ENCODE results near the gene KRTAP10-1.
"Not testable (repeated sequence)": the region's sequence is repeated elsewhere in the genome, so short reads cannot be mapped to it uniquely, and the experiment has no call there.

KRTAP10-1 gene

DNA sequence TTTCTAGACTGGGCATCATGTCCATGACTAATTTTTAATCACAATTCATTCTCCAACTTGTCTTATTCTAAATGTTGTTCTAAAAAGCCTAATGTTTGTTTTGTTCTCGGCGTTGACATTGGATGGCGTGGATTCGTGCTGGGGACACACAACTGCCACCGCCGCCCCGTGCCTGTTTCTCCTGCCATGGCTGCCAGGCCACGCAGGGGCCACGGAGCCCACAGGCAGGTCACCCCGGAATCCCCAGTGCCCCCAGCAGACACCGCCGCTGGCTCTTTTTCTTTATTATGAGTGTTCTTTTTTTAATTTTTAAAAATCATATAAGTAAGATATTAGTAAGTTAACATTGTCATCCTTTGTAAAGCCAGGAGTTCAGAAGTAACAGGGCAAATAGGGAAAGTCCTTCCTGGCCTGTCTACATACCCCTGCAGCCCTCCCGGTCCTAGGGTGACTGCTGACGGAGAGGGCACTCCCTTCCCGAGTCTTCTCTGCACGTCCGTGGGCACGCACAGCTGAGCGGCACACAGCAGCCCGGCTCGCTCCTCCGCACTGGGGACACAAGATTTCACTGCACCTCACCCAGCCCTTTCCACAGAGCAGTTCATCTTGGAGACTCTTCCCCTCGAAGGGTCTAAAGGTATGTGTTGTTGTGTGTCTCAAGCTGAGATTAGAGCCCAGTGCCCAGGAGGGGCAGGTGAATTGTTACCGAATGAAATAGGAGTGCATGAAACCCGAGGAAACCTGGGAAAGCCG lies 32.1 kb downstream of the KRTAP10-1 start:
- no peak for DNase-seq (ENCODE audit: low read depth)
- TF ChIP-seq, protein P1, sequence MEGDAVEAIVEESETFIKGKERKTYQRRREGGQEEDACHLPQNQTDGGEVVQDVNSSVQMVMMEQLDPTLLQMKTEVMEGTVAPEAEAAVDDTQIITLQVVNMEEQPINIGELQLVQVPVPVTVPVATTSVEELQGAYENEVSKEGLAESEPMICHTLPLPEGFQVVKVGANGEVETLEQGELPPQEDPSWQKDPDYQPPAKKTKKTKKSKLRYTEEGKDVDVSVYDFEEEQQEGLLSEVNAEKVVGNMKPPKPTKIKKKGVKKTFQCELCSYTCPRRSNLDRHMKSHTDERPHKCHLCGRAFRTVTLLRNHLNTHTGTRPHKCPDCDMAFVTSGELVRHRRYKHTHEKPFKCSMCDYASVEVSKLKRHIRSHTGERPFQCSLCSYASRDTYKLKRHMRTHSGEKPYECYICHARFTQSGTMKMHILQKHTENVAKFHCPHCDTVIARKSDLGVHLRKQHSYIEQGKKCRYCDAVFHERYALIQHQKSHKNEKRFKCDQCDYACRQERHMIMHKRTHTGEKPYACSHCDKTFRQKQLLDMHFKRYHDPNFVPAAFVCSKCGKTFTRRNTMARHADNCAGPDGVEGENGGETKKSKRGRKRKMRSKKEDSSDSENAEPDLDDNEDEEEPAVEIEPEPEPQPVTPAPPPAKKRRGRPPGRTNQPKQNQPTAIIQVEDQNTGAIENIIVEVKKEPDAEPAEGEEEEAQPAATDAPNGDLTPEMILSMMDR (conservative IDR thresholded peaks at IDR 0.05; ENCODE audit: low read length): no peak
- no peak overlapping the region for H3K4me3 ChIP-seq (ENCODE audit: low read length)

DNA sequence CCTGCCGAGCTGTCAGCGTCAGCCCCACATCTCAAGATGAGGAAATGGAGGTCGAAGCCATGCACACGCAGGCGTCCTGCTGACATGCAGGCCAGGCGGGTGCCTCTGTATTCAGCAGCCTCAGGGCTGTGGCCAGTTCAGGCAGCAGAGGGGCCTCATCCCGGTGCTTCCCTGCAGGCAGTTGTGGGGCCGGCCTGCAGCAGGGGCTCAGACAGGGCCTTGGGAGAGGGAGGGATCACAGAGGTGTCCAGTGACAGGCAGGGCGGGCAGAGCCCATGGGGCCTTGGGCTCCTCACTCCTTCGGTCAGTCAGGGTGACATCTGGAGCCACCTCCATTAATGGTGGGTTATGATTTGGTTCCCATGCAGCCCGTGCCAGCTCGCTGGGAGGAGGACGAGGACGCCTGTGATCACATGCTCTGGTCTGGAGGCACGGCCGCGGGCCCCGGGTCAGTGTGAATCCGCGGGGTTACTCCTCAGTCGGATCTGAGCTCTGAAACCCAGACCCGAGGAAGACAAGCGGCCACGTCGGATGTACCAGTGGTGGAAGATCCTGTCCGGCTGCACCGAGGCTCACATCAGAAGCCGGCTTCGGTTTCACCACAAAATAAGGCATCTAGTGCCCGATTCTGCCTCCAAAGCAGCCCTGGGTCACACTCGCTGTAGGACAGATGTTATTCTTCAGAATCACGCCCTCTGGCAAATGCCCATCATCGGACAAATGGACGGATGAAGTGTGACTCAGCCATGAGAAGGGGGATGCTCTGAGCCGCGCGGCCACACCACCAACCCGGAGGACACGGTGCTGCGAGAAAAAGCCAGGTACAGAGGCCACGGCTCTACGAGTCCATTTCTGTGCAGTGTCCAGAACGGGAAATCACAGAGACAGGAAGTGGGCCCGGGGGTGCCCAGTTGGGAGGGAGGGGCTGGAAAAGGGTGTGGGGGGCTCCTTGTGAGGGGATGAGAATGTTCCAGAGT lies 33.4 kb downstream of the KRTAP10-1 start:
- TF ChIP-seq, protein P1 (conservative IDR thresholded peaks at IDR 0.05; ENCODE audit: low read length): no peak
- DNase-seq (ENCODE audit: low read depth): no peak
- H3K4me3 ChIP-seq (ENCODE audit: low read length): no peak overlapping the region

DNA sequence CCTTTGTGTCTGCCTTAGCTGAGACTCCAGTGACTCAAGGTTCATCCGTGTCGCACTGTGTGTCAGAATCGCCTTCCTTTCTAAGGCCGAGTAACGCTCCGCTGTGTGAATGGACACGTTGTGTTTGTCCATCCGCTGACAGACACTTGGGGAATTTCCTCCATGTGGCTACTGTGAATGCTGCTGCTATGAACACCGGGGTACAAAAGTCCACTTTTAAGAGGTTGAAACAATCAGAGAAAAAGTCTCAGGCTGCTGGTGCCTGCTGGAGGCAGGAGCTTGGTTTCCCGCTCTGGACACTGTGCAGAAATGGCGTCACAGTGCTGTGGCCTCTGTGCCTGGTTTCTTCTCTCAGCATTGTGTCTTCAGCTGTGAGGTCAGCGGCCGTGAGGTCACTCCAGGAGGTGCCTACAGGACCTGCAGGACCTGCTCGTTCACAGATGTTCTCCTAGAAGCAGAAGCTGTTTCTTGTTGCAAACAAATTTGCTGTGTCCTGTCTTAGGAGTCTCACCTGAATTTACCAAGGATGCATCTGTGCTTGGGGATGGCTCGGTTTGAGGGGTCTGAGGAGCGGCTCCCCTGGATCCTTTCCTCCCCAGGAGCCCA lies 34.2 kb downstream of the KRTAP10-1 start:
- DNase-seq (ENCODE audit: low read depth): no peak
- TF ChIP-seq, protein P1 (conservative IDR thresholded peaks at IDR 0.05; ENCODE audit: low read length): no peak

DNA sequence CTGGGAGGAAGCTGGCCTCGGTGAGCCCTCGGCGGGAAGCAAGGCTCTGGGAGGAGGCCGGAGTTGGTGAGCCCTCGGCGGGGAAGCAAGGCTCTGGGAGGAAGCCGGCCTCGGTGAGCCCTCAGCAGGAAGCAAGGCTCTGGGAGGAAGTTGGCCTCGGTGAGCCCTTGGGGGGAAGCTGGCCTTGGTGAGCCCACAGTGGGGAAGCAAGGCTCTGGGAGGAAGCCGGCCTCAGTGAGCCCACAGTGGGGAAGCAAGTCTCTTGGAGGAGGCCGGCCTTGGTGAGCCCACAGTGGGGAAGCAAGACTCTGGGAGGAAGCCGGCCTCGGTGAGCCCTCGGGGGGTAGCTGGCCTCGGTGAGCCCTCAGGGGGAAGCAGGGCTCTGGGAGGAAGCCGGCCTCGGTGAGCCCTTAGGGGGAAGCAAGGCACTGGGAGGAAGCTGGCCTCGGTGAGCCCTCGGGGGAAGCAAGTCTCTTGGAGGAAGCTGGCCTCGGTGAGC lies 36.0 kb downstream of the KRTAP10-1 start:
- TF ChIP-seq, protein P1 (conservative IDR thresholded peaks at IDR 0.05; ENCODE audit: low read length): no peak
- DNase-seq (ENCODE audit: low read depth): no peak
- no peak overlapping the region for H3K4me3 ChIP-seq (ENCODE audit: low read length)

More for the DNA sequence above, 34.2 kb downstream of the KRTAP10-1 start:
- H3K4me3 ChIP-seq (ENCODE audit: low read length): no peak overlapping the region

DNA sequence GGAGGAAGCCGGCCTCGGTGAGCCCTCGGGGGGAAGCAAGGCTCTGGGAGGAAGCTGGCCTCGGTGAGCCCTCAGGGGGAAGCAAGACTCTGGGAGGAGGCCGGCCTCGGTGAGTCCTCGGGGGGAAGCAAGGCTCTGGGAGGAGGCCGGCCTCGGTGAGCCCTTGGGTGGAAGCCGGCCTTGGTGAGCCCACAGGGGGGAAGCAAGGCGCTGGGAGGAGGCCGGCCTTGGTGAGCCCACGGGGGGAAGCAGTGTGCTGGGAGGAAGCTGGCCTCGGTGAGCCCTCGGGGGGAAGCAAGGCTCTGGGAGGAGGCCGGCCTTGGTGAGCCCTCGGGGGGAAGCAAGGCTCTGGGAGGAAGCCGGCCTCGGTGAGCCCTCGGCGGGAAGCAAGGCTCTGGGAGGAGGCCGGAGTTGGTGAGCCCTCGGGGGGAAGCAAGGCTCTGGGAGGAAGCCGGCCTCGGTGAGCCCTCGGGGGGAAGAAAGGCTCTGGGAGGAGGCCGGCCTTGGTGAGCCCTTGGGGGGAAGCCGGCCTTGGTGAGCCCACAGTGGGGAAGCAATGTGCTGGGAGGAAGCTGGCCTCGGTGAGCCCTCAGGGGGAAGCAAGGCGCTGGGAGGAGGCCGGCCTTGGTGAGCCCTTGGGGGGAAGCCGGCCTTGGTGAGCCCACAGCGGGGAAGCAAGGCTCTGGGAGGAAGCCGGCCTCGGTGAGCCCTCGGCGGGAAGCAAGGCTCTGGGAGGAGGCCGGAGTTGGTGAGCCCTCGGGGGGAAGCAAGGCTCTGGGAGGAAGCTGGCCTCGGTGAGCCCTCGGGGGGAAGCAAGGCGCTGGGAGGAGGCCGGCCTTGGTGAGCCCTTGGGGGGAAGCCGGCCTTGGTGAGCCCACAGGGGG lies 36.7 kb downstream of the KRTAP10-1 start:
- DNase-seq (ENCODE audit: low read depth); H3K4me3 ChIP-seq (ENCODE audit: low read length): not testable (repeated sequence)

DNA sequence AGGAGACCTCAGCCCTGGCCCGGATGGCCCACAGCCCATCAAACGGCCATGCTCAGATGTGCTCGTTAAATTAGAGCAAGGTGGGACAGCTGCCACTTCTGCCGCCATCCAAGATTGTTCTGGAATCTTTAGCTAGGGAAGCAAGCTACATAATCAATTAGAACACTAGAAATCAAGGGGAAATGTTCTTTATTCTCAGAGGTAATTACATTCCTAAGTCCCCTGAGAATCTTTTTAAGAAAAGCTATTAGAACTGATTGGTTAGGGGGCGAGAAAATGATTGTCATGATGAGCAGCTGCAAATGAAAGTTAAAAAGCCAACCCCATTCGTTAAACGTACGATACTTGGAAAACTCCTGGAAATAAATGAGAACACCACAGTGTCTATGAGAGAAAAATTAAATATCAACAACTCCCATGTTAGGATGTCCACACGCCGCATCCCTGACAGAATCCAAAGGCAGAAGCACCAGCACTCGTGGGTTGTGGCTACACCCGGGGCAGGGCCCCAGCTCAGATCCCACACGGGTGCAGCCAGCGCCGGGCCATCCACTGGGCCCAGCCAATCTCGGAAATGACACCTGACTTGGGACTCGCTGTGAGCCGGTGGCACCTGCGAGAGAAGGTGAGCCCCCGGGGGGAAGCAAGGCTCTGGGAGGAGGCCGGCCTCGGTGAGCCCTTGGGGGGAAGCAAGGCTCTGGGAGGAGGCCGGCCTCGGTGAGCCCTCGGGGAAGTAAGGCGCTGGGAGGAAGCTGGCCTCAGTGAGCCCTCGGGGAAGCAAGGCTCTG lies 37.6 kb downstream of the KRTAP10-1 start:
- no peak overlapping the region for H3K4me3 ChIP-seq (ENCODE audit: low read length)
- TF ChIP-seq, protein P1 (conservative IDR thresholded peaks at IDR 0.05; ENCODE audit: low read length): no peak
- no peak for DNase-seq (ENCODE audit: low read depth)
